K562 (cell line): ENCODE results near the gene EMC9.

Experiments used
- CTCF ChIP-seq, 3 experiments: IDR thresholded peaks in 2 of 3; conservative IDR thresholded peaks in 1 of 3; 2 replicates each; pipeline ENCODE4 v1.5.1; 2011 to 2012; ENCODE audit warnings: low read length in 3 of 3, mild to moderate bottlenecking in 3 of 3, control low read depth in 2 of 3, improper control_type of control experiment in 1 of 3, inconsistent platforms in 1 of 3, low read depth in 1 of 3, mixed read lengths in 1 of 3, moderate library complexity in 1 of 3; ENCODE audit not compliant: insufficient read depth in 2 of 3
- SMAD3 ChIP-seq: fragments of 450-650 bp; formaldehyde crosslinking; conservative IDR thresholded peaks from 2 replicates; pipeline ENCODE4 v1.4.0; 2020; ENCODE audit warnings: mild to moderate bottlenecking
- ZNF121 ChIP-seq: sonication (generic); formaldehyde crosslinking; conservative IDR thresholded peaks from 2 replicates; pipeline ENCODE4 v1.8.0; 2022; ENCODE audit warnings: missing genetic modification reagents

- TF ChIP-seq ZNF121 (CRISPR knock-in tag), result no peak
- TF ChIP-seq CTCF (IDR thresholded peaks at IDR 0.05 in 2 of 3, conservative IDR thresholded peaks at IDR 0.05 in 1 of 3; ENCODE audit: insufficient read depth in 2 of 3, low read depth in 1 of 3, low read length in 3 of 3), result no peak
- TF ChIP-seq SMAD3 (CRISPR knock-in tag), result no peak
These were observed 51.5 kb downstream of the EMC9 start for GRCh38 chr14:24089890-24090289.
